Nephron (organoid): ENCODE results near the gene PSIP1.
"Not testable (repeated sequence)": the region's sequence is repeated elsewhere in the genome, so short reads cannot be mapped to it uniquely, and the experiment has no call there.

Experiments
- H3K27ac Mint-ChIP-seq, 3 experiments: 2 replicates each; pipeline ENCODE4 v1.8.0; 2020; ENCODE audit warnings: mixed read lengths in 3 of 3, mild to moderate bottlenecking in 2 of 3, moderate library complexity in 1 of 3
- H3K27me3 Mint-ChIP-seq: 2 replicates; pipeline ENCODE4 v1.8.0; 2021; ENCODE audit warnings: low read depth, mild to moderate bottlenecking, moderate library complexity, mixed read lengths
- H3K36me3 Mint-ChIP-seq: 2 replicates; pipeline ENCODE4 v1.8.0; 2020; ENCODE audit warnings: low read depth, mixed read lengths
- H3K4me1 Mint-ChIP-seq: 2 replicates; pipeline ENCODE4 v1.8.0; 2020; ENCODE audit warnings: mixed read lengths
- H3K4me3 Mint-ChIP-seq, 3 experiments: 2 replicates each; pipeline ENCODE4 v1.8.0; 2020; ENCODE audit warnings: mild to moderate bottlenecking in 3 of 3, mixed read lengths in 3 of 3, moderate library complexity in 2 of 3
- H3K9me3 Mint-ChIP-seq: 2 replicates; pipeline ENCODE4 v1.8.0; 2020; ENCODE audit warnings: mixed read lengths
- CTCF ChIP-seq, 3 experiments: fragments of 200-600 bp; sonication (generic); IDR thresholded peaks; one replicate each; pipeline ENCODE4 v1.5.0; 2021; ENCODE audit warnings: antibody characterized with exemption in 3 of 3; ENCODE audit not compliant: unreplicated experiment in 3 of 3

PSIP1 gene

DNA sequence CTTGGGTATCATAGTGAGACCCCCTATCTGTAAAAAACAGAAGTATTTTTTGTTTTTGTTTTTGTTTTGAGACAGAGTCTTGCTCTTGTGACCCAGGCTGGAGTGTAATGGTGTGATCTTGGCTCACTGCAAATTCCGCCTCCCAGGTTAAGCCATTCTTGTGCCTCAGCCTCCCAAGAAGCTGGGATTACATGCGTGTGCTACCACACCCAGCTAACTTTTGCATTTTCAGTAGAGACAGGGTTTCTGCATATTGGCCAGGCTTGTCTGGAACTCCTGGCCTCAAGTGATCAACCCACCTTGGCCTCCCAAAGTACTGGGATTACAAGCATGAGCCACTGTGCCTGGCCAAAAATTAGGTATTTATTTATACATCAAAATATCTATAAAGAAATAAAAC, 31.9 kb upstream of the PSIP1 start:
- no peaks in the 10 kb centered on the region for H3K36me3 Mint-ChIP-seq
- no peaks in the 10 kb centered on the region for H3K27me3 Mint-ChIP-seq
- TF ChIP-seq CTCF (IDR thresholded peaks at IDR 0.05; ENCODE audit: unreplicated experiment in 3 of 3), result no peak
- no peak overlapping the region for H3K27ac Mint-ChIP-seq
- peaks cover 6% of the 10 kb centered on the region for H3K9me3 Mint-ChIP-seq
- no peak overlapping the region for H3K4me3 Mint-ChIP-seq
- peaks cover 13% of the 10 kb centered on the region for H3K4me1 Mint-ChIP-seq

DNA sequence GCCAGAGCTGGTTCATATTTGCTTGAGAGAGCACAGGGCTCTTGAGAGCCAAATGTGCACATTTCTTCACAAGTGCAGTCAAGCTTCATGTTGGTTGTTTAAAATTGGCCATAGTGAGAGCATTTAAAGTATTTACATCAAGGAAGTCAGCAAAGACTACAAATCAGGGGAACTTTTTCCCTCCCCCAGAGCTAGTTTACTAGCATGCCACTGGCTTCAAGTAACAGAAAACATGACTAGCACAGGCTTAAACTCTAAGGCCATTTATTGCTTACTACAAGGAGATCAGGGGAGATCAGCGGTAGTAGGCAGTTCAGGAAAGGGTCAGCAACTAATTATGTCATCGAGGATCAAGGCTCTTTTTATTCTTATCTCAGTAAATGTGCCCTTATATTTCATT, 31.1 kb upstream of the PSIP1 start:
- Mint-ChIP-seq H3K27ac (peak overlapping the region; percentile 48 to 62 (median 56)), H3K9me3 (peaks cover 9% of the 10 kb centered on the region), H3K4me1 (peaks cover 13% of the 10 kb centered on the region), H3K27me3 (no peaks in the 10 kb centered on the region), H3K4me3 (no peak overlapping the region), H3K36me3 (peaks cover 3% of the 10 kb centered on the region)
- no peak for TF ChIP-seq CTCF (IDR thresholded peaks at IDR 0.05; ENCODE audit: unreplicated experiment in 3 of 3)

DNA sequence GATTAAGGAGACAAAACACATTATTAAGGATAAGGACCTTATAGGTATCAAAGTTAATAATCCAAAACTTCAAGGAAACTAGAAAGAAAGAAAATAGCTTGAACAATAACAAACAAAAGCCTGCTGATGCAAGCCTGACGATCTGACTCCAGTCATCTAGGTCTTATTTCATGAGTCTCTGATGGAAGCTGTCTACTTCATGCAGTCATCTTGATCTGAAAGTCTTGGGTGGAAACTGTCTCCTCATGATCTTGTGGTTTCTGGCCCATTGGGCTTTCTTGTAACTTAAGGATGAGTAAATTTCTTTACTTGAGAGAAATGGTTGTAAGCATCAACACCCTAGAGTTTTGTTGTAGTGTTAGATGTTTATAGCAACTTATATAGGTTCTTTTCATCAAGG, 20.6 kb upstream of the PSIP1 start:
- Mint-ChIP-seq H3K4me1 (no peaks in the 10 kb centered on the region), H3K9me3 (no peaks in the 10 kb centered on the region), H3K27me3 (no peaks in the 10 kb centered on the region), H3K36me3 (no peaks in the 10 kb centered on the region), H3K27ac (no peak overlapping the region), H3K4me3 (no peak overlapping the region)
- TF ChIP-seq CTCF (IDR thresholded peaks at IDR 0.05; ENCODE audit: unreplicated experiment in 3 of 3), result no peak

DNA sequence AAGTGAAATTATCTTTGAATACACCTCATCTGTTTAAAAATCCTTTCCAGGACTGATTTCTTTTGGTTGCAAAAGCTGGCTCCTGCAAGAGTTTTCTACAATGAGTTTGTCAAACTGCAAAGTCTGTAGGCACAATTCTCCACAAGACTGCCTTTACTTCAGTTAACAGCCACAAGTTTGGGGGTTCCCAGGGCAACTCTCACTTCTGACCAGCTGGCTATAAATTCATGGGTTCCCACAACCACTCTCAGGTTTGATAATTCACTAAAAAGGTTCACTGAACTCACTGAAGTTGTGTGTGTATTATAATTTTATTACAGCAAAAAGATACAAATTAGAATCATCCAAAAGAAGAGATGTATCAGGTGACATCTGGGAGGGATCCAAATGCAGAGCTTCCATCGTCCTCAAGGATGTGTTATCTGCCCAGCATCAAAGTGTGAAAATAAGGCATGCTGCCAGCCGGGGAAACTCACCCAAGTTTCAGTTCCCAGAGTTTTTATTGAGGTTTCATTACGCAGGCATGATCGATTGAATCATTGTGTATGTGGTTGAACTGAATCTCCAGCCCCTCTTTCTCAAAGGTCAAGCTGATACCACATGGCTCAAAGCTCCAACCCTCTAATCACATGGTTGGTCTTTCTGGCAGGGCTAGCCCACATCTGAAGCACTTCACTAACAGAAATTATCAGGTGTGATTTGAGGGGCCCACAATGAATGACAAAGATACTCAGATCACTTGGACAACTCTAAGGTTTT, 19.0 kb upstream of the PSIP1 start:
- Mint-ChIP-seq H3K9me3 (no peaks in the 10 kb centered on the region), H3K4me3 (no peak overlapping the region), H3K27me3 (no peaks in the 10 kb centered on the region), H3K27ac (no peak overlapping the region), H3K4me1 (no peaks in the 10 kb centered on the region), H3K36me3 (no peaks in the 10 kb centered on the region)
- no peak for TF ChIP-seq CTCF (IDR thresholded peaks at IDR 0.05; ENCODE audit: unreplicated experiment in 3 of 3)

- H3K27me3 Mint-ChIP-seq, H3K27ac Mint-ChIP-seq, H3K4me3 Mint-ChIP-seq: not testable (repeated sequence)
Observed at GRCh38 chr9:15527035-15527434, 16.3 kb upstream of the PSIP1 start.

DNA sequence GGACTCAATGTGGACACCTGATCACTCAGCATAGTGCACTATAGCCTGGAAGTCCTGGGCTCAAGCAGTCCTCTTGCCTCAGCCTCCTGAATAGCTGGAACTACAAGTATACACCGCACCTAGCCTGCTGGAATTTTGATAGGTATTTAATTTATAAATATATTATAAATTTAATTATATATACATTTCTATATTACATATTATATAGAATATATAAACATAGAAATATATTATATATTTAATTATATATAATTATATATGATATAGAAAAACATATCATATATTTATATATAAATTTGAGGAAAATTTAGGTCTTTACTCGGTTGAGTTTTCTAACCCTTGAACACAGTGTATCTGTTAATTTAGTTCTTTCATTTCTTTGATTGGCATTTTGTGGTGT, 15.2 kb upstream of the PSIP1 start:
- Mint-ChIP-seq H3K9me3 (no peaks in the 10 kb centered on the region), H3K4me3 (no peak overlapping the region), H3K27ac (no peak overlapping the region), H3K36me3 (no peaks in the 10 kb centered on the region), H3K27me3 (no peaks in the 10 kb centered on the region), H3K4me1 (no peaks in the 10 kb centered on the region)
- no peak for TF ChIP-seq CTCF (IDR thresholded peaks at IDR 0.05; ENCODE audit: unreplicated experiment in 3 of 3)

More at GRCh38 chr9:15527035-15527434, 16.3 kb upstream of the PSIP1 start:
- not testable (repeated sequence) for H3K36me3 Mint-ChIP-seq, H3K4me1 Mint-ChIP-seq, H3K9me3 Mint-ChIP-seq
